Fibroblast of lung (primary cell): ENCODE measurements around the gene DCLK2. TPM values are rescaled to one million over a fixed set of nuclear protein-coding genes. Genes with fewer than 3 reads are reported as not detected.

Source experiments
- DNase-seq, 2 donors: peaks; one replicate each; pipeline versions ENCODE4 v3.0.0 to v3.0.0-alpha.2; 2010; ENCODE audit warnings: low read depth in 2 of 2
- H2AFZ ChIP-seq: 2 replicates; pipeline ENCODE4 v1.5.1; 2012; ENCODE audit warnings: low read length, control low read depth, inconsistent platforms
- H3K27ac ChIP-seq: 2 replicates; pipeline ENCODE4 v1.5.1; 2011; ENCODE audit warnings: low read length, control low read depth; ENCODE audit not compliant: insufficient read depth
- H3K27me3 ChIP-seq: 2 replicates; pipeline ENCODE4 v1.5.1; 2011; ENCODE audit warnings: mild to moderate bottlenecking, low read length; ENCODE audit not compliant: control insufficient read depth, insufficient read depth
- H3K36me3 ChIP-seq: 2 replicates; pipeline ENCODE4 v1.5.1; 2011; ENCODE audit warnings: low read length; ENCODE audit not compliant: control insufficient read depth, insufficient read depth
- H3K4me1 ChIP-seq: 2 replicates; pipeline ENCODE4 v1.5.1; 2011; ENCODE audit warnings: low read length; ENCODE audit not compliant: control insufficient read depth, insufficient read depth; ENCODE audit errors: extremely low read depth
- H3K4me2 ChIP-seq: 2 replicates; pipeline ENCODE4 v1.5.1; 2011; ENCODE audit warnings: low read length, control low read depth; ENCODE audit not compliant: insufficient read depth; ENCODE audit errors: extremely low read depth
- H3K4me3 ChIP-seq, 4 experiments: fragments of 200-600 bp in 1 of 4; sonication (generic) in 1 of 4; replicated peaks in 1 of 4; 2 replicates each; pipeline ENCODE4 v1.5.1; 2011 to 2016; ENCODE audit warnings: low read length in 4 of 4, low read depth in 3 of 4, mild to moderate bottlenecking in 3 of 4, control low read depth in 2 of 4, inconsistent platforms in 1 of 4, mixed read lengths in 1 of 4; ENCODE audit not compliant: insufficient read depth in 1 of 4; ENCODE audit errors: control extremely low read depth in 1 of 4
- H3K79me2 ChIP-seq: 2 replicates; pipeline ENCODE4 v1.5.1; 2012; ENCODE audit warnings: mild to moderate bottlenecking, low read length, inconsistent platforms; ENCODE audit not compliant: control insufficient read depth, insufficient read depth
- H3K9ac ChIP-seq: 2 replicates; pipeline ENCODE4 v1.5.1; 2011; ENCODE audit warnings: mild to moderate bottlenecking, low read length, control low read depth; ENCODE audit not compliant: insufficient read depth
- H3K9me3 ChIP-seq: 2 replicates; pipeline ENCODE4 v1.5.1; 2012; ENCODE audit warnings: low read depth, low read length; ENCODE audit not compliant: control insufficient read depth, insufficient read depth
- H4K20me1 ChIP-seq: 2 replicates; pipeline ENCODE4 v1.5.1; 2011; ENCODE audit warnings: low read length; ENCODE audit not compliant: control insufficient read depth, insufficient read depth; ENCODE audit errors: extremely low read depth
- EZH2 ChIP-seq: IDR thresholded peaks from 2 replicates; pipeline ENCODE4 v1.5.1; 2012; ENCODE audit warnings: low read length, control low read depth, mild to moderate bottlenecking; ENCODE audit errors: missing control alignments
- polyA plus RNA-seq, 2 donors: library from polyadenylated mRNA; depleted of rRNA in 1 of 2; stranded (reverse) in 1 of 2; unstranded in 1 of 2; fragments of >200 nt; gene quantifications; 2 replicates each; pipeline ENCODE4 v1.2.1, GENCODE V29; 2011 to 2012; ENCODE audit warnings: missing spikeins in 1 of 2
- total RNA-seq: library from RNA; depleted of rRNA; stranded (reverse); fragments of >200 nt; gene quantifications from 2 replicates; pipeline ENCODE4 v1.2.1, GENCODE V29; 2014
- TF ChIP-seq, protein P1 (sequence below), 2 donors: IDR thresholded peaks in 1 of 2; conservative IDR thresholded peaks in 1 of 2; 1 replicate in 1 of 2; 2 replicates in 1 of 2; pipeline ENCODE4 v1.5.1; 2011 to 2012; ENCODE audit warnings: low read length in 2 of 2, control low read depth in 1 of 2, inconsistent platforms in 1 of 2, low read depth in 1 of 2, mild to moderate bottlenecking in 1 of 2

DCLK2 gene
- total and polyA plus RNA-seq, 2 donors (not counting 1 experiment from before 2014, with no cell fraction given): 3.8 to 14.0 TPM

DNA sequence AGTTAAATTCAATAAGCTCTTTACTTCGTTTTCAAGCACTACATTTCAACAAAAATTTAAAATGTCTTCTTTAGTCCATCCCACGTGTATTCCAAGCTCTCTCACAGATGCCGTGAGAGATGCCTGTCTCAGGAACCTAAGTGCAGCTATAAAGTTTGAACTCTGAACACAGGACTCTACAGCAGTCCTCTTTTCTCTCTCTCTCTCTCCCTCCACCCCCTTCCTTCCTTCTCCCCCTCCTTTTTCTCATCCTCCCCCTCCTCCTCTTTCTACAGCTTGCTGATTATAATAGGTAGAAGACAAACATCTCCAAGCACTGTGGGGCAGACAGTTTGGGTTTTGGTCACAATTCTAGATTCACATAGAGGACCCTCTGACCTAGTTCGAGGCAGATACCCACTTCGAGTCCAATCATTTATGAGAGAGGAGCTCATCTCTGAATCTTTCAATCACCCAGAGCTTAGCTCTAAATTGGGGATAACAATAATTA is 31.5 kb upstream of the DCLK2 start:
- H3K9ac ChIP-seq: no peak overlapping the region
- no peaks in the 10 kb centered on the region for H3K4me1 ChIP-seq
- no peaks in the 10 kb centered on the region for H3K79me2 ChIP-seq
- no peak overlapping the region for H3K4me2 ChIP-seq
- TF ChIP-seq, protein P1, sequence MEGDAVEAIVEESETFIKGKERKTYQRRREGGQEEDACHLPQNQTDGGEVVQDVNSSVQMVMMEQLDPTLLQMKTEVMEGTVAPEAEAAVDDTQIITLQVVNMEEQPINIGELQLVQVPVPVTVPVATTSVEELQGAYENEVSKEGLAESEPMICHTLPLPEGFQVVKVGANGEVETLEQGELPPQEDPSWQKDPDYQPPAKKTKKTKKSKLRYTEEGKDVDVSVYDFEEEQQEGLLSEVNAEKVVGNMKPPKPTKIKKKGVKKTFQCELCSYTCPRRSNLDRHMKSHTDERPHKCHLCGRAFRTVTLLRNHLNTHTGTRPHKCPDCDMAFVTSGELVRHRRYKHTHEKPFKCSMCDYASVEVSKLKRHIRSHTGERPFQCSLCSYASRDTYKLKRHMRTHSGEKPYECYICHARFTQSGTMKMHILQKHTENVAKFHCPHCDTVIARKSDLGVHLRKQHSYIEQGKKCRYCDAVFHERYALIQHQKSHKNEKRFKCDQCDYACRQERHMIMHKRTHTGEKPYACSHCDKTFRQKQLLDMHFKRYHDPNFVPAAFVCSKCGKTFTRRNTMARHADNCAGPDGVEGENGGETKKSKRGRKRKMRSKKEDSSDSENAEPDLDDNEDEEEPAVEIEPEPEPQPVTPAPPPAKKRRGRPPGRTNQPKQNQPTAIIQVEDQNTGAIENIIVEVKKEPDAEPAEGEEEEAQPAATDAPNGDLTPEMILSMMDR (conservative IDR thresholded peaks at IDR 0.05 in 1 of 2, IDR thresholded peaks at IDR 0.05 in 1 of 2; ENCODE audit: low read depth in 1 of 2, low read length in 2 of 2): no peak
- no peak for TF ChIP-seq EZH2
- H2AFZ ChIP-seq: peak overlapping the region; percentile 6
- H3K36me3 ChIP-seq: no peaks in the 10 kb centered on the region
- H3K4me3 ChIP-seq: no peak overlapping the region
- H3K27ac ChIP-seq: no peak overlapping the region
- H4K20me1 ChIP-seq: no peaks in the 10 kb centered on the region
- peaks cover under 1% of the 10 kb centered on the region for H3K27me3 ChIP-seq
- no peaks in the 10 kb centered on the region for H3K9me3 ChIP-seq
- DNase-seq: no peak

DNA sequence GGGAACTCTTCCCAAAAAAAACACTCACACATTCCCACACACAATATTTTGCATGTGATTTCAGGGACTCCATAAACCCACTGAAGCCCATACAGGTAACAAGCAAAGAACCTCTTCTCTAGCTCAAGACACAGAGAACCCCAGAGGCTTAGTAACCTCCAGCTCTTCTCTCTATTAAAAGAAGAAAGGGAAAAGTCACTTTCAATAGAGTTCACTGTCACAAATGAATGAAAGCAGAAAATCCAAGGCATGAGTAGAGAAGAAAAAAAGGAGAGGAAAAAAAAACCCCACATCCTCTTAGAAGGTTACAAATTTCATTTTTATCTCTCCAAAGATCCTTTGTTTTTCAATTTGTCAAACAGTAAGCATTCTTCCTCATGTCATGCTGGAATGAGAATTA is 30.7 kb upstream of the DCLK2 start:
- H3K4me2 ChIP-seq: no peak overlapping the region
- no peaks in the 10 kb centered on the region for H3K79me2 ChIP-seq
- no peak overlapping the region for H3K4me3 ChIP-seq
- no peak overlapping the region for H3K9ac ChIP-seq
- no peaks in the 10 kb centered on the region for H3K4me1 ChIP-seq
- H3K36me3 ChIP-seq: no peaks in the 10 kb centered on the region
- no peaks in the 10 kb centered on the region for H3K9me3 ChIP-seq
- no peaks in the 10 kb centered on the region for H4K20me1 ChIP-seq
- TF ChIP-seq EZH2: no peak
- no peaks in the 10 kb centered on the region for H3K27me3 ChIP-seq
- no peak overlapping the region for H2AFZ ChIP-seq
- DNase-seq: no peak
- no peak overlapping the region for H3K27ac ChIP-seq

DNA sequence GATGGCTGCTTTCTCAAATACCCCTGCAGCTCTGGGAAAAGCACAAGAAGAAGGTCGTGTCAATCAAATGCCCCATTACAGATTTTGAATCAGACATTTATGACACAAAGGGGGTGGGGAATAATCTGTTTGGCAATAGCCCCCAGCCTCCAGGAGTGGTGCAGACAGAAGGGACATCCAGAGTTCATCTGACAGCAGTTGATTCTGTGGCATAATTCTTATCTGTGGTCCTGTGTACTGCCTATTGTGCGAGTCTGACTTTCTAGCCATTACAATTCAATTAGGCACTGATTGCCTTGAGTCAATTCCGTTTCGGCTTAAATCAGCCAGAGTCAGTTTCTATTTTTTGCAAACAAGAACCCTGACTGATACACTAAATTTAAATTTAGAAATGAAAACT is 28.6 kb upstream of the DCLK2 start:
- Histone ChIP-seq H3K9me3 (no peaks in the 10 kb centered on the region), H3K27ac (no peak overlapping the region), H3K79me2 (no peaks in the 10 kb centered on the region), H3K4me1 (no peaks in the 10 kb centered on the region), H4K20me1 (no peaks in the 10 kb centered on the region), H3K36me3 (no peaks in the 10 kb centered on the region), H3K27me3 (no peaks in the 10 kb centered on the region), H2AFZ (no peak overlapping the region), H3K4me2 (no peak overlapping the region), H3K9ac (no peak overlapping the region), H3K4me3 (no peak overlapping the region)
- DNase-seq: no peak
- TF ChIP-seq, protein P1 (conservative IDR thresholded peaks at IDR 0.05 in 1 of 2, IDR thresholded peaks at IDR 0.05 in 1 of 2; ENCODE audit: low read depth in 1 of 2, low read length in 2 of 2): no peak
- no peak for TF ChIP-seq EZH2
